NT2/D1 (cell line): Measurements from ENCODE around the gene ABL1.

ENCODE experiments used
- YY1 ChIP-seq: IDR thresholded peaks from 2 replicates; pipeline ENCODE4 v1.6.1; 2011; ENCODE audit not compliant: insufficient read length, insufficient read depth
- ZNF274 ChIP-seq: IDR thresholded peaks from 2 replicates; pipeline ENCODE4 v1.6.1; 2011; ENCODE audit warnings: mild to moderate bottlenecking, low read depth, low read length

- TF ChIP-seq ZNF274 (no peak), YY1 (no peak)
Measured at GRCh38 chr9:130927995-130928900, 93.2 kb downstream of the ABL1 start.
